GM12878 (cell line): ENCODE results near the gene PTPN13. TPM values are rescaled to one million over a fixed set of nuclear protein-coding genes. Genes with fewer than 3 reads are reported as not detected.

ENCODE experiments used
- BACH1 ChIP-seq: fragments of 450-650 bp; IDR thresholded peaks from 2 replicates; pipeline ENCODE4 v1.6.1; 2017; ENCODE audit warnings: mild to moderate bottlenecking, borderline replicate concordance
- BCL11A ChIP-seq: IDR thresholded peaks from 2 replicates; pipeline ENCODE4 v1.6.1; 2011; ENCODE audit warnings: low read depth, low read length
- BCL3 ChIP-seq: IDR thresholded peaks from 2 replicates; pipeline ENCODE4 v1.6.1; 2011; ENCODE audit warnings: borderline replicate concordance, low read depth, mild to moderate bottlenecking, moderate library complexity, low read length; ENCODE audit not compliant: insufficient read depth, poor library complexity, severe bottlenecking
- BRCA1 ChIP-seq: IDR thresholded peaks from 2 replicates; pipeline ENCODE4 v1.6.1; 2011; ENCODE audit warnings: low read depth, low read length, improper control_type of control experiment
- CHD2 ChIP-seq: IDR thresholded peaks from 2 replicates; pipeline ENCODE4 v1.6.1; 2011; ENCODE audit warnings: low read depth, low read length, improper control_type of control experiment, borderline replicate concordance
- CHD4 ChIP-seq: fragments of 200-600 bp; sonication (generic); IDR thresholded peaks from 2 replicates; pipeline ENCODE4 v1.6.1; 2016; ENCODE audit warnings: mild to moderate bottlenecking
- EED ChIP-seq: sonication (generic); IDR thresholded peaks from 2 replicates; pipeline ENCODE4 v1.6.1; 2016; ENCODE audit warnings: antibody characterized with exemption, low read depth
- ETV6 ChIP-seq, 2 experiments: fragments of 450-650 bp in 1 of 2; IDR thresholded peaks in 1 of 2; conservative IDR thresholded peaks in 1 of 2; 2 replicates each; pipeline ENCODE4 v1.6.1; 2014; ENCODE audit warnings: antibody characterized with exemption in 1 of 2, borderline replicate concordance in 1 of 2, low read depth in 1 of 2, mild to moderate bottlenecking in 1 of 2, moderate library complexity in 1 of 2
- EZH2 ChIP-seq: IDR thresholded peaks from 2 replicates; pipeline ENCODE4 v1.6.1; 2012; ENCODE audit warnings: low read depth, mild to moderate bottlenecking, control low read depth, inconsistent platforms, low read length, borderline replicate concordance; ENCODE audit not compliant: control insufficient read depth
- FOS ChIP-seq: IDR thresholded peaks from 3 replicates; pipeline ENCODE4 v1.6.1; 2011; ENCODE audit warnings: borderline replicate concordance; ENCODE audit not compliant: insufficient read length; ENCODE audit errors: extremely low read depth
- JUNB ChIP-seq: IDR thresholded peaks from 2 replicates; pipeline ENCODE4 v1.6.1; 2016; ENCODE audit warnings: antibody characterized with exemption, mild to moderate bottlenecking
- MXI1 ChIP-seq: fragments of 150-350 bp; IDR thresholded peaks from 2 replicates; pipeline ENCODE4 v1.6.1; 2011; ENCODE audit warnings: low read depth, mild to moderate bottlenecking, inconsistent platforms, low read length, improper control_type of control experiment
- MYB ChIP-seq: fragments of 150-350 bp; IDR thresholded peaks from 2 replicates; pipeline ENCODE4 v1.6.1; 2014; ENCODE audit warnings: mild to moderate bottlenecking, low read depth, low read length, borderline replicate concordance
- MYC ChIP-seq: IDR thresholded peaks from 2 replicates; pipeline ENCODE4 v1.6.1; 2011; ENCODE audit warnings: mild to moderate bottlenecking, low read length, moderate library complexity, inconsistent platforms; ENCODE audit not compliant: insufficient read depth, insufficient replicate concordance, insufficient read length, severe bottlenecking
- NBN ChIP-seq: fragments of 450-650 bp; IDR thresholded peaks from 2 replicates; pipeline ENCODE4 v1.6.1; 2016
- NFIC ChIP-seq: IDR thresholded peaks from 2 replicates; pipeline ENCODE4 v1.6.1; 2012; ENCODE audit warnings: low read depth, mild to moderate bottlenecking, inconsistent platforms, low read length, moderate library complexity
- NR2F1 ChIP-seq: fragments of 450-650 bp; conservative IDR thresholded peaks from 2 replicates; pipeline ENCODE4 v1.6.1; 2017; ENCODE audit warnings: mild to moderate bottlenecking
- PML ChIP-seq: IDR thresholded peaks from 2 replicates; pipeline ENCODE4 v1.6.1; 2012; ENCODE audit warnings: low read length, inconsistent platforms
- RBBP5 ChIP-seq: fragments of 200-600 bp; sonication (generic); conservative IDR thresholded peaks from 2 replicates; pipeline ENCODE4 v1.6.1; 2016
- RFX5 ChIP-seq: IDR thresholded peaks from 2 replicates; pipeline ENCODE4 v1.6.1; 2011; ENCODE audit warnings: low read depth, low read length, improper control_type of control experiment
- RUNX3 ChIP-seq: IDR thresholded peaks from 2 replicates; pipeline ENCODE4 v1.6.1; 2012; ENCODE audit warnings: low read length, inconsistent platforms
- SMAD1 ChIP-seq: fragments of 450-650 bp; IDR thresholded peaks from 2 replicates; pipeline ENCODE4 v1.6.1; 2018; ENCODE audit warnings: mild to moderate bottlenecking, low read depth; ENCODE audit not compliant: partially characterized antibody
- SMARCA5 ChIP-seq: fragments of 450-650 bp; IDR thresholded peaks from 2 replicates; pipeline ENCODE4 v1.6.1; 2017; ENCODE audit warnings: mild to moderate bottlenecking
- SMC3 ChIP-seq: IDR thresholded peaks from 2 replicates; pipeline ENCODE4 v1.6.1; 2011; ENCODE audit warnings: low read length, improper control_type of control experiment, borderline replicate concordance
- SPI1 ChIP-seq: IDR thresholded peaks from 2 replicates; pipeline ENCODE4 v1.6.1; 2011; ENCODE audit warnings: low read depth, mild to moderate bottlenecking, low read length, moderate library complexity, borderline replicate concordance; ENCODE audit not compliant: insufficient read depth
- SUPT20H ChIP-seq: IDR thresholded peaks from 2 replicates; pipeline ENCODE4 v1.6.1; 2011; ENCODE audit warnings: low read depth, mild to moderate bottlenecking, low read length, moderate library complexity, borderline replicate concordance; ENCODE audit not compliant: control insufficient read depth
- USF2 ChIP-seq: IDR thresholded peaks from 2 replicates; pipeline ENCODE4 v1.6.1; 2011; ENCODE audit warnings: low read depth, low read length, improper control_type of control experiment, borderline replicate concordance
- WRNIP1 ChIP-seq: IDR thresholded peaks from 2 replicates; pipeline ENCODE4 v1.6.1; 2011; ENCODE audit warnings: low read depth, low read length, improper control_type of control experiment, borderline replicate concordance
- YBX1 ChIP-seq: fragments of 450-650 bp; IDR thresholded peaks from 2 replicates; pipeline ENCODE4 v1.6.1; 2016; ENCODE audit warnings: antibody characterized with exemption
- YY1 ChIP-seq: IDR thresholded peaks from 2 replicates; pipeline ENCODE4 v1.6.1; 2011; ENCODE audit warnings: low read depth, mild to moderate bottlenecking, low read length
- ZNF207 ChIP-seq: fragments of 450-650 bp; IDR thresholded peaks from 2 replicates; pipeline ENCODE4 v1.6.1; 2014; ENCODE audit warnings: antibody characterized with exemption, mild to moderate bottlenecking, borderline replicate concordance
- ZSCAN29 ChIP-seq: fragments of 450-650 bp; IDR thresholded peaks from 2 replicates; pipeline ENCODE4 v1.6.1; 2017; ENCODE audit warnings: mild to moderate bottlenecking, moderate library complexity
- polyA plus RNA-seq, 11 experiments: library from polyadenylated mRNA; depleted of rRNA in 4 of 11; unstranded in 6 of 11; stranded (reverse) in 5 of 11; fragments of >200 nt; fragmentation: Nextera tagmentation in 4 of 11; fragmentation: Illumina TruSeq in 1 of 11; extraction: Ambion mirVana in 4 of 11; extraction: Trizol in 1 of 11; gene quantifications; 1 replicate in 1 of 11; 2 replicates in 10 of 11; pipeline versions ENCODE4 v1.2.1 to v1.2.3, GENCODE V29; 2011 to 2016; ENCODE audit warnings: inconsistent platforms in 2 of 11, missing spikeins in 2 of 11, low read depth in 1 of 11
- total RNA-seq, 4 experiments: library from RNA; depleted of rRNA in 3 of 4; stranded (reverse); fragments of >200 nt in 3 of 4; fragmentation: Illumina TruSeq in 1 of 4; extraction: Trizol in 1 of 4; gene quantifications; 2 replicates each; pipeline versions ENCODE4 v1.2.1 to v1.2.3, GENCODE V29; 2013 to 2021

The PTPN13 gene
- total and polyA plus RNA-seq, 10 of the 15 experiments (the other 5 are each of a cell fraction or from before 2014, with no cell fraction given) = 8.5 to 69.4 (median 33.9) TPM

- TF ChIP-seq PML (no peak), BCL11A (no peak), ETV6 (conservative IDR thresholded peaks at IDR 0.05 in 1 of 2, IDR thresholded peaks at IDR 0.05 in 1 of 2; ENCODE audit: borderline replicate concordance in 1 of 2, low read depth in 1 of 2) (no peak), SMC3 (no peak), USF2 (no peak), FOS (no peak), NFIC (no peak), YY1 (no peak), CHD2 (0 out of 2 replicates have a peak, but pooled peaks have one; percentile 38), SUPT20H (no peak), MXI1 (no peak), SMARCA5 (no peak), ZNF207 (no peak), RFX5 (no peak), YBX1 (no peak), CHD4 (no peak), ZSCAN29 (no peak), BACH1 (no peak), EZH2 (no peak), EED (peak; percentile 65), BCL3 (no peak), RUNX3 (0 out of 2 replicates have a peak, but pooled peaks have one; percentile 34), BRCA1 (no peak), MYC (no peak), NR2F1 (no peak; the same call in 1 of the 2 replicates), MYB (no peak), WRNIP1 (no peak), RBBP5 (no peak), SPI1 (no peak), NBN (peak; percentile 68), SMAD1 (no peak), JUNB (0 out of 2 replicates have a peak, but pooled peaks have one; percentile 6)
These were observed 677 bp downstream of the PTPN13 start (continued) for GRCh38 chr4:86594559-86595425.
